HG02840 (cell line): ENCODE data around the gene RAPGEF1.
A peak's percentile ranks its signal among the peaks of the same experiment; 100 is the strongest.
"Not testable (repeated sequence)": the region's sequence is repeated elsewhere in the genome, so short reads cannot be mapped to it uniquely, and the experiment has no call there.

Experiments
- ATAC-seq: cut with Tn5 transposase; IDR thresholded peaks from one replicate; pipeline ENCODE4 v1.9.1; 2021; ENCODE audit warnings: mild to moderate bottlenecking, moderate library complexity, moderate number of reproducible peaks; ENCODE audit not compliant: unreplicated experiment, low FRiP score

RAPGEF1 gene

GRCh38 chr9:131550465-131550864 is 189.4 kb downstream of the RAPGEF1 start:
- ATAC-seq: not testable (repeated sequence)

DNA sequence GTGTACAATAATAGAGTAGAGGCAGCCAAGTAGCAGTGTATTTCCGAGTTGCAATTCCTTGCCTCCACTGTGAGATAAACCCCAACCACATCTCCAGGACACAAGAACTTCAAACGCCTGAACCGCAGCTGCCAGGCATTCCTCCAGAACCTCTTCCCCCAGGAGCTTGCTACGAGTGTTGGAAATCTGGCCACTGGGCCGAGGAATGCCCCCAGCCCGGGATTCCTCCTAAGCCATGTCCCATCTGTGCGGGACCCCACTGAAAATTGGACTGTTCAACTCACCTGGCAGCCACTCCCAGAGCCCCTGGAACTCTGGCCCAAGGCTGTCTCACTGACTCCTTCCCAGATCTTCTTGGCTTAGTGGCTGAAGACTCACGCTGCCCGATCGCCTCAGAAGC is 190.7 kb downstream of the RAPGEF1 start:
- not testable (repeated sequence) for ATAC-seq

GRCh38 chr9:131546336-131547084 is 193.4 kb downstream of the RAPGEF1 start:
- ATAC-seq: no peak

GRCh38 chr9:131545786-131546335 is 194.0 kb downstream of the RAPGEF1 start:
- ATAC-seq: no peak

GRCh38 chr9:131545003-131545785 is 194.7 kb downstream of the RAPGEF1 start, which contains the start of gene PRRT1B:
PRRT1B (plus strand) TSS chr9:131545523; CDS start chr9:131545616, 93 bp downstream.
- ATAC-seq: no peak

DNA sequence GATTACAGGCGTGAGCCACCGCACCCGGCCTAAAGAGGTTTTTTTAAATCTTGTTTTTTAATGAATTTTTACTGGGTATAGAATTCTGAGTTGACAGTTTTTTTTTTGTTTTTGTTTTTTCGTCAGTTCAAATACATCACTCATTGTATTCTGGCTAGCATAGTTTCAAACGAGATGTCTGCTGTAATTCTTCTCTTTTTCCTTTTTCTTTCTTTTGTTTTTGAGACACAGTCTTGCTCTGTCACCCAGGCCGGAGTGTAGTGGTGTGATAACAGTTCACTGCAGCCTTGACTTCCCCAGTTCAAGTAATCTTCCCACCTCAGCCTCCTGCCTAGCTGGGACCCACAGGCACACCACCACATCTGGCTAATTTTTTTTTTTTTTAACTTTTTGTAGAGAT is 196.7 kb downstream of the RAPGEF1 start:
- ATAC-seq: no peak

DNA sequence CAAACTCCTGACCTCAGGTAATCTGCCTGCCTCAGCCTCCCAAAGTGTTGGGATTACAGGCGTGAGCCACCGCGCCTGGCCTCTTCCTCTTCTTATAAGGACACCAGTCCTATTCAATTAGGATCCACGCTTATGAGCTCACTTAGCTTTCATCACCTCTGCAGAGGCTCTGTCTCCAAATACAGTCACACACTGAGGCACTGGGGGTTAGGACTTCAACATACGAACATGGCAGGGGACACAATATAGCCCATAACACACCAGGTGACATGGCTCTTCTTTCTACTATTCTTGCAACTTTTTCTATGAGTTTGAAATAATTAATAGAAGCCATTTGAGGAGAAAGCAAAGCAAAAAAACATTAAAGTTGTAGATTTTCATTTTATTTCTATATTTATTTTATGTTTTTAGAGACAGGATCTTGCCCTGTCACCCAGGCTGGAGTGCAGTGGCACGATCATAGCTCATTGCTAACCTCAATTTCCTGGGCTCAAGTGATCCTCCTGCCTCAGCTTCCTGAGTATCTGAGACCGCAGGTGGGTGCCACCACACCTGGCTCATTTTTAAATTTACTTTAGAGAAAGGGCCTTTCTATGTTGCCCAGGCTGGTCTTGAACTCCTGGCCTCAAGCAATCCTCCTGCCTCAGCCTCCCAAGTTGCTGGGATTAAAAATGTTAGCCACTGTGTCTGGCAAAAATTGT is 200.5 kb downstream of the RAPGEF1 start:
- no peak for ATAC-seq

- no peak for ATAC-seq
Observed at GRCh38 chr9:131537946-131538345, 201.9 kb downstream of the RAPGEF1 start.

- no peak for ATAC-seq
Observed at GRCh38 chr9:131534721-131535237, 205.1 kb downstream of the RAPGEF1 start.

- peak; percentile 72 for ATAC-seq
Observed at GRCh38 chr9:131530920-131531832, 208.7 kb downstream of the RAPGEF1 start, which contains the start of gene UCK1. UCK1 (minus strand) TSS chr9:131531263; CDS start chr9:131531174, 89 bp downstream.

- peak; percentile 7 for ATAC-seq
Observed at GRCh38 chr9:131530546-131530919, 209.3 kb downstream of the RAPGEF1 start.

- no peak for ATAC-seq
Observed at GRCh38 chr9:131529597-131530545, 210.0 kb downstream of the RAPGEF1 start.

DNA sequence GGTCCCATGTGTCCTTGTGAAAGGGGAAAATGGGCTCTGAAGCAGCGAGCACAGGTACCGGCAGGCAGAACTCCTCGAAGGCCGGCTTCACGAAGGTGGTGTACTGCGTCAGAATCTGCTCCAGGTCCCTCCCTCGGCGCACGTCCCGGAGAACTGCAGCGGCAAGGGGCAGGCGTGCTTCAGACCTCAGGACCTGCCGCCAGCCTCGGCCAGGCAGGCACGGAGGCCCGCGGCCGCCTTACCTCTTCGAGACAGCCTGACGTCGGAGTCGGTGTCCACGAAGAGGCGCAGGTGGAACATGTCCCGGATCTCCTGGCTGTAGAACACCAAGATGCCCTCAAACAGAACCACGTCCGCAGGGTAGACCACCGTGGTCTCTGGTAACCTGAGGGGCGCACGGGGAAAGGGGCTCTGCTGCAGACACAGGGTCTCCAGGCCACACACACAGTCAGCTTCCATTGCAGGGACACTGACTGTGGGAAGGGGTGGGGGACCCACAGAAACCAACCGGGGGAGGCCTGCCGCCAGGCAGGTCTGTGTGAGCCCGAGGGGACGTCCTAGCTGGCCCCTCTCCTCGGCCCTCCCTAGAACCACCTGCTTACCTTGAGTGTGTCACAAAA is 210.9 kb downstream of the RAPGEF1 start:
- no peak for ATAC-seq

DNA sequence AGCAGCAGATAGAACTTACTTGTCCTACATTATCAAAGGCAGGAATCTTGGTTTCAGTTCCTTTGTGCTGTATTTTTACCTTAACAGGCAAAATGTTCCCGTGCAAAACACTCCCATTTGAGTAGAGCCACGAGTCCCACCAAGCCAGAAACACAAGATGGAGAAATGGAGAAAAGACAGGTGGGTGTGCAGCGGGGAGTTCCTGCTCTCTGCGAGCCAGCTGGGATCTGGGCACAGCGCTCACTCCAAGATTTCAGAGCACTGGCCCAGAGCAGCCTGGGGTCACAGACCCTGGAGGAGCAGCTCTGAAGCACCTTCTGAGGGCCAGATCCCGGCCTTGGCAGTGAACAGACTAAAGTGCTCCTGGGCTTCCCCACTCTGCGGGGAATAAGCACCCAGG is 211.7 kb downstream of the RAPGEF1 start:
- no peak for ATAC-seq
